Measurements from ENCODE around the gene SLC39A7. TPM values are rescaled to one million over a fixed set of nuclear protein-coding genes. Genes with fewer than 3 reads are reported as not detected.
A peak's percentile ranks its signal among the peaks of the same experiment; 100 is the strongest.

The SLC39A7 gene
- total and polyA plus RNA-seq, 2 of the 13 experiments (the other 11 are each of a cell fraction or from before 2014, with no cell fraction given), result 142 to 229 TPM

DNA sequence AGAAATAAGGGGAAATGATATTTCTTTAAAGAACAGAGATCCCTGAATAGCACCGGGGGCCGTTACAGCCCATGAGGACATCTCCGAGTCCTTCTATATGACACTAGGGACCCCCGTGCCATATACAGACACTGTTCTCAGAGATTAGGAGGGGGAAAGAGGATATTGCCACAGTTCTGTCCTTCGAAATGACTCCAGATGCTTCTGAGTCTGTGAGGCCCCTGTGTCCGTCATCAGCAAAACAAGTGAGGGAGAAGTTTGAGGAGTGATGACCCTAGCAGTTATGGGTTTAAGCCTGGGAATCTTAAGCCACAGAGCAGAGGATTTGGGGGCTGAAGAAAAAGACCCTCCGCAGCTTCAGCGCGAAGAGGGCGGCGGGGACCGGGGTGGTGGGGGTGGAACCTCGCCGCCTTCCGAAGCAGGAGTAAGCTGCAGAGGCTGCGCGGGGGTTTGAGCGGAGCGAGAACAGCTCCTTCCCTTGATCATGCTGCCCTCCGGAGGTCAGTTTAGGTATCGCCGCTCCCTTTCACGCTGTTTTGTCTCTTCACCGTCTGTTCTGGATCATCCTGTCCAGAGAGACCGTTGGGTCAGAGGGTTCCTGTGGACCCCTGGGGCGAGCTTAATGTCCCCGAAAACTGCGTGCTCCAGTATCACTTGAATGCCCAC lies 47.4 kb downstream of the SLC39A7 start (continued):
- TF ChIP-seq ZBTB3 (CRISPR knock-in tag; IDR thresholded peaks at IDR 0.05; ENCODE audit: borderline replicate concordance, low read depth) (no peak), RFXANK (CRISPR knock-in tag; IDR thresholded peaks at IDR 0.05) (no peak), ZNF567 (CRISPR knock-in tag; IDR thresholded peaks at IDR 0.05; ENCODE audit: borderline replicate concordance) (no peak), AHR (CRISPR knock-in tag; IDR thresholded peaks at IDR 0.05) (no peak), ZSCAN25 (CRISPR knock-in tag; IDR thresholded peaks at IDR 0.05) (no peak), PAF1 (CRISPR knock-in tag; IDR thresholded peaks at IDR 0.05) (no peak), ZNF747 (CRISPR knock-in tag; IDR thresholded peaks at IDR 0.05; ENCODE audit: borderline replicate concordance) (no peak), ZNF740 (CRISPR knock-in tag; IDR thresholded peaks at IDR 0.05) (no peak), MAX (IDR thresholded peaks at IDR 0.05) (0 out of 2 replicates have a peak, but pooled peaks have one; percentile 1), FOXK1 (CRISPR knock-in tag; IDR thresholded peaks at IDR 0.05; ENCODE audit: borderline replicate concordance, low read depth) (peak; percentile 62; the same call in 1 of the 2 replicates), ZNF761 (CRISPR knock-in tag; conservative IDR thresholded peaks at IDR 0.05) (no peak), ZBTB33 (CRISPR knock-in tag; IDR thresholded peaks at IDR 0.05) (peak; percentile 47; the same call in 1 of the 2 replicates), TIGD3 (CRISPR knock-in tag; IDR thresholded peaks at IDR 0.05; ENCODE audit: borderline replicate concordance) (no peak), ZNF235 (CRISPR knock-in tag; IDR thresholded peaks at IDR 0.05; ENCODE audit: borderline replicate concordance) (no peak), ZNF772 (CRISPR knock-in tag; IDR thresholded peaks at IDR 0.05) (no peak), ZNF256 (CRISPR knock-in tag; conservative IDR thresholded peaks at IDR 0.05) (no peak), ZXDC (CRISPR knock-in tag; IDR thresholded peaks at IDR 0.05) (no peak), POLR2G (IDR thresholded peaks at IDR 0.05; ENCODE audit: low read depth, low read length) (no peak), ELF3 (CRISPR knock-in tag; IDR thresholded peaks at IDR 0.05) (peak; percentile 43; the same call in 1 of the 2 replicates), TGIF2 (CRISPR knock-in tag; IDR thresholded peaks at IDR 0.05) (peak; percentile 88; the same call in 1 of the 2 replicates)
- TF ChIP-seq, protein P1, sequence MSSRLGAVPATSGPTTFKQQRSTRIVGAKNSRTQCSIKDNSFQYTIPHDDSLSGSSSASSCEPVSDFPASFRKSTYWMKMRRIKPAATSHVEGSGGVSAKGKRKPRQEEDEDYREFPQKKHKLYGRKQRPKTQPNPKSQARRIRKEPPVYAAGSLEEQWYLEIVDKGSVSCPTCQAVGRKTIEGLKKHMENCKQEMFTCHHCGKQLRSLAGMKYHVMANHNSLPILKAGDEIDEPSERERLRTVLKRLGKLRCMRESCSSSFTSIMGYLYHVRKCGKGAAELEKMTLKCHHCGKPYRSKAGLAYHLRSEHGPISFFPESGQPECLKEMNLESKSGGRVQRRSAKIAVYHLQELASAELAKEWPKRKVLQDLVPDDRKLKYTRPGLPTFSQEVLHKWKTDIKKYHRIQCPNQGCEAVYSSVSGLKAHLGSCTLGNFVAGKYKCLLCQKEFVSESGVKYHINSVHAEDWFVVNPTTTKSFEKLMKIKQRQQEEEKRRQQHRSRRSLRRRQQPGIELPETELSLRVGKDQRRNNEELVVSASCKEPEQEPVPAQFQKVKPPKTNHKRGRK (CRISPR knock-in tag; IDR thresholded peaks at IDR 0.05), result no peak
